HEK293T (cell line): Measurements from ENCODE around the gene KCNG2.
"Not testable (repeated sequence)": the region's sequence is repeated elsewhere in the genome, so short reads cannot be mapped to it uniquely, and the experiment has no call there.

ENCODE experiments used
- CTCF ChIA-PET: fragments of 350-600 bp; formaldehyde crosslinking; extraction: SDS; loops from one replicate; lab custom pipeline; 2021; ENCODE audit warnings: antibody characterized with exemption, inconsistent platforms; lab: Yijun Ruan, JAX
- POLR2A ChIA-PET: fragments of 350-600 bp; formaldehyde crosslinking; extraction: SDS; loops from one replicate; lab custom pipeline; 2020; ENCODE audit warnings: antibody characterized with exemption, inconsistent platforms; lab: Yijun Ruan, JAX
- DNase-seq: peaks from one replicate; pipeline ENCODE4 v3.0.0; 2012; ENCODE audit warnings: mixed read lengths; ENCODE audit errors: extremely low spot score
- ARNT ChIP-seq: fragments of 450-650 bp; IDR thresholded peaks from 2 replicates; pipeline ENCODE4 v1.6.1; 2017; ENCODE audit warnings: mild to moderate bottlenecking
- BHLHE40 ChIP-seq: fragments of 450-650 bp; IDR thresholded peaks from 2 replicates; pipeline ENCODE4 v1.6.1; 2016; ENCODE audit warnings: mild to moderate bottlenecking, moderate library complexity, borderline replicate concordance
- CTBP1 ChIP-seq: fragments of 450-650 bp; IDR thresholded peaks from 2 replicates; pipeline ENCODE4 v1.6.1; 2016; ENCODE audit warnings: borderline replicate concordance
- ELF4 ChIP-seq: fragments of 450-650 bp; IDR thresholded peaks from 2 replicates; pipeline ENCODE4 v1.6.1; 2017; ENCODE audit warnings: antibody characterized with exemption
- FOXA1 ChIP-seq: fragments of 450-650 bp; IDR thresholded peaks from 2 replicates; pipeline ENCODE4 v1.6.1; 2016; ENCODE audit warnings: mild to moderate bottlenecking
- FOXK2 ChIP-seq: fragments of 450-650 bp; IDR thresholded peaks from 2 replicates; pipeline ENCODE4 v1.6.1; 2016; ENCODE audit warnings: mild to moderate bottlenecking
- FOXM1 ChIP-seq: fragments of 450-650 bp; IDR thresholded peaks from 2 replicates; pipeline ENCODE4 v1.6.1; 2017; ENCODE audit warnings: mild to moderate bottlenecking, borderline replicate concordance
- HDGF ChIP-seq: fragments of 450-650 bp; IDR thresholded peaks from 2 replicates; pipeline ENCODE4 v1.6.1; 2017; ENCODE audit warnings: antibody characterized with exemption, borderline replicate concordance
- L3MBTL2 ChIP-seq: fragments of 450-650 bp; conservative IDR thresholded peaks from 2 replicates; pipeline ENCODE4 v1.6.1; 2016; ENCODE audit warnings: mild to moderate bottlenecking
- LEF1 ChIP-seq: fragments of 450-650 bp; IDR thresholded peaks from 2 replicates; pipeline ENCODE4 v1.6.1; 2017; ENCODE audit warnings: mild to moderate bottlenecking, borderline replicate concordance
- NFRKB ChIP-seq: fragments of 450-650 bp; IDR thresholded peaks from 2 replicates; pipeline ENCODE4 v1.6.1; 2016; ENCODE audit warnings: mild to moderate bottlenecking, moderate library complexity
- PKNOX1 ChIP-seq: fragments of 450-650 bp; IDR thresholded peaks from 2 replicates; pipeline ENCODE4 v1.6.1; 2016
- SP1 ChIP-seq: fragments of 450-650 bp; IDR thresholded peaks from 2 replicates; pipeline ENCODE4 v1.6.1; 2017
- SUZ12 ChIP-seq: fragments of 450-650 bp; IDR thresholded peaks from 2 replicates; pipeline ENCODE4 v1.6.1; 2016; ENCODE audit warnings: mild to moderate bottlenecking
- TARDBP ChIP-seq: fragments of 450-650 bp; IDR thresholded peaks from 2 replicates; pipeline ENCODE4 v1.6.1; 2016
- ZNF384 ChIP-seq: fragments of 450-650 bp; IDR thresholded peaks from 2 replicates; pipeline ENCODE4 v1.6.1; 2016

The KCNG2 gene

GRCh38 chr18:79873449-79874110 is 75.8 kb downstream of the KCNG2 start:
- CTCF ChIA-PET: no interaction called here
- no peak for DNase-seq
- POLR2A ChIA-PET: no interaction called here
- TF ChIP-seq SP1 (no peak), NFRKB (no peak), ARNT (no peak), ZNF384 (no peak), SUZ12 (no peak)

- DNase-seq: no peak
- POLR2A ChIA-PET: no interaction called here
- TF ChIP-seq LEF1: no peak
- TF ChIP-seq ZNF384: no peak
- no peak for TF ChIP-seq SP1
- no peak for TF ChIP-seq BHLHE40
- TF ChIP-seq TARDBP: no peak
- TF ChIP-seq CTBP1: no peak
- no peak for TF ChIP-seq FOXK2
- no peak for TF ChIP-seq FOXA1
- no peak for TF ChIP-seq PKNOX1
- TF ChIP-seq L3MBTL2: no peak
- no peak for TF ChIP-seq ARNT
- TF ChIP-seq ELF4: no peak
- no peak for TF ChIP-seq HDGF
- no peak for TF ChIP-seq SUZ12
- no peak for TF ChIP-seq FOXM1
- no peak for TF ChIP-seq NFRKB
- CTCF ChIA-PET: no interaction called here
Measured at GRCh38 chr18:79874553-79875530, 77.1 kb downstream of the KCNG2 start.

GRCh38 chr18:79875531-79875919 is 77.8 kb downstream of the KCNG2 start:
- POLR2A ChIA-PET: no interaction called here
- DNase-seq: no peak
- CTCF ChIA-PET: no interaction called here
- TF ChIP-seq TARDBP (no peak), FOXA1 (no peak), LEF1 (no peak)

GRCh38 chr18:79875931-79876461 is 78.3 kb downstream of the KCNG2 start:
- TF ChIP-seq L3MBTL2 (no peak), TARDBP (no peak), ZNF384 (no peak), CTBP1 (no peak), FOXM1 (no peak), ARNT (no peak), LEF1 (no peak), FOXK2 (no peak)
- CTCF ChIA-PET: no interaction called here
- no peak for DNase-seq
- POLR2A ChIA-PET: no interaction called here

- ChIA-PET POLR2A (no interaction called here), CTCF (no interaction called here)
- DNase-seq: no peak
- TF ChIP-seq PKNOX1 (no peak), ARNT (no peak), FOXA1 (no peak), FOXM1 (no peak), NFRKB (no peak), CTBP1 (no peak), ZNF384 (no peak), SUZ12 (no peak), L3MBTL2 (no peak), FOXK2 (no peak)
Measured at GRCh38 chr18:79876497-79876896, 78.8 kb downstream of the KCNG2 start.

GRCh38 chr18:79877163-79878091 is 79.7 kb downstream of the KCNG2 start:
- DNase-seq: no peak
- no peak for TF ChIP-seq TARDBP
- TF ChIP-seq SP1: no peak
- no peak for TF ChIP-seq ZNF384
- TF ChIP-seq L3MBTL2: no peak
- no peak for TF ChIP-seq PKNOX1
- TF ChIP-seq SUZ12: no peak
- TF ChIP-seq ARNT: no peak
- no peak for TF ChIP-seq HDGF
- no peak for TF ChIP-seq FOXK2
- no peak for TF ChIP-seq CTBP1
- TF ChIP-seq BHLHE40: no peak
- no peak for TF ChIP-seq ELF4
- no peak for TF ChIP-seq NFRKB
- no peak for TF ChIP-seq FOXM1
- CTCF ChIA-PET: no interaction called here
- POLR2A ChIA-PET: no interaction called here

- CTCF ChIA-PET, POLR2A ChIA-PET, DNase-seq: not testable (repeated sequence)
Measured at GRCh38 chr18:79878246-79878645, 80.5 kb downstream of the KCNG2 start.
